Measurements from ENCODE around the gene CNTNAP2.

- no peak for TF ChIP-seq RAD21 (CRISPR knock-in tag; IDR thresholded peaks at IDR 0.05)
- no peak for TF ChIP-seq GATAD1 (CRISPR knock-in tag; IDR thresholded peaks at IDR 0.05)
- no peak for TF ChIP-seq DPF2 (CRISPR knock-in tag; IDR thresholded peaks at IDR 0.05; ENCODE audit: borderline replicate concordance, low read depth)
- no peak for TF ChIP-seq RERE (CRISPR knock-in tag; IDR thresholded peaks at IDR 0.05; ENCODE audit: low read depth)
- TF ChIP-seq ESRRA (CRISPR knock-in tag; IDR thresholded peaks at IDR 0.05; ENCODE audit: low read depth) = no peak
- TF ChIP-seq NFIC (IDR thresholded peaks at IDR 0.05; ENCODE audit: low read length) = no peak
- TF ChIP-seq TCF7 (IDR thresholded peaks at IDR 0.05; ENCODE audit: low read depth) = no peak
- no peak for TF ChIP-seq SP2 (CRISPR knock-in tag; IDR thresholded peaks at IDR 0.05)
- no peak for TF ChIP-seq EZH2 (conservative IDR thresholded peaks at IDR 0.05; ENCODE audit: low read depth, low read length)
- TF ChIP-seq TEAD2 (CRISPR knock-in tag; IDR thresholded peaks at IDR 0.05) = no peak
- TF ChIP-seq SOX5 (CRISPR knock-in tag; IDR thresholded peaks at IDR 0.05; ENCODE audit: borderline replicate concordance) = no peak
- TF ChIP-seq ZKSCAN5 (CRISPR knock-in tag; IDR thresholded peaks at IDR 0.05) = no peak
- TF ChIP-seq CTCF (CRISPR knock-in tag; IDR thresholded peaks at IDR 0.05) = no peak
Measured at GRCh38 chr7:147071536-147071935, 954.9 kb downstream of the CNTNAP2 start.
